ENCODE results near the gene ARHGEF10L. TPM values are rescaled to one million over a fixed set of nuclear protein-coding genes. Genes with fewer than 3 reads are reported as not detected.
A peak's percentile ranks its signal among the peaks of the same experiment; 100 is the strongest.

The ARHGEF10L gene
- total RNA-seq, 2 donors from 2014 or later = 81.4 to 93.1 TPM

DNA sequence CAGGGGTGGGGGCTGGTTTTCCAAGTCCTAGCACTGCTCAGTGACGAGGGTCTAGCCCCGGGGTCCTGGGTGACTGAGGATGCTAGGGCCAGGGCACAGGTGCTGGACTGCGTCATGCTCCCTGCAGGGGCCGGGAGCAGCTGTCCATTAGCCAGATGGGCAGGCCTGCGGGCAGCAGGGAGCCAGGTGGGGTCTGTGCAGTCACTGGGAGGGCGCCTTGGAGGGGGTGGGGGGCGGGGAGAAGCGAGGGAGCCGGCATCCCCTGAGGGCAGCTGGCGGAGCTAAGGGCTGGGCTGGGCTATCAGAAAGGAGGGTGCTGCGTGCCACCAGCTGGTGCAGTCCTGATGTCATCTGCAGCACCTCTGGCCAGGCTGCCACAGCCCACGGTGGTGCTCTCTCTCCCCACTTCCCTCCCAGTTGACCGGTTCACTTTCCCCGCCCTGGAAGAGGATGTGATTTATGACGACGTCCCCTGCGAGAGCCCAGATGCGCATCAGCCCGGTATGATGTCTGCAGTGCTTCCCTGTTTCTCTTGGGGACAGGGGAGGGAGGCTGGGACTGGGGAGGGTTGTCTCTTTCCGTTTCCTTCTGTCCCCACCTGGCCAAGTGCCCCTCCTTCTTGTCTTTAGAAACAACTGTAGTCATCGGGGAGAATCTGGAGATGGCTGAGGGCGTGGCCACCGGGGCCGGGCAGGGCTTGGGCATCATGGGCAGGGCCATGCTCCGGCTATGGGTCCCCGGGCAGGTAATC is 63.8 kb downstream of the ARHGEF10L start:
- Histone ChIP-seq H3K27me3 (no peaks in the 10 kb centered on the region), H3K27ac (no peak overlapping the region), H3K9me3 (no peaks in the 10 kb centered on the region), H3K4me1 (peaks cover 18% of the 10 kb centered on the region), H3K36me3 (replicated peaks in 1 of 2; ENCODE audit: insufficient read depth in 1 of 2, low read depth in 2 of 2) (peaks cover 0 to 4% of the 10 kb centered on the region in 2 donors), H3K4me3 (no peak overlapping the region)
- ATAC-seq = no peak
- no peak for TF ChIP-seq POLR2A (IDR thresholded peaks at IDR 0.05)
- TF ChIP-seq, protein P1, sequence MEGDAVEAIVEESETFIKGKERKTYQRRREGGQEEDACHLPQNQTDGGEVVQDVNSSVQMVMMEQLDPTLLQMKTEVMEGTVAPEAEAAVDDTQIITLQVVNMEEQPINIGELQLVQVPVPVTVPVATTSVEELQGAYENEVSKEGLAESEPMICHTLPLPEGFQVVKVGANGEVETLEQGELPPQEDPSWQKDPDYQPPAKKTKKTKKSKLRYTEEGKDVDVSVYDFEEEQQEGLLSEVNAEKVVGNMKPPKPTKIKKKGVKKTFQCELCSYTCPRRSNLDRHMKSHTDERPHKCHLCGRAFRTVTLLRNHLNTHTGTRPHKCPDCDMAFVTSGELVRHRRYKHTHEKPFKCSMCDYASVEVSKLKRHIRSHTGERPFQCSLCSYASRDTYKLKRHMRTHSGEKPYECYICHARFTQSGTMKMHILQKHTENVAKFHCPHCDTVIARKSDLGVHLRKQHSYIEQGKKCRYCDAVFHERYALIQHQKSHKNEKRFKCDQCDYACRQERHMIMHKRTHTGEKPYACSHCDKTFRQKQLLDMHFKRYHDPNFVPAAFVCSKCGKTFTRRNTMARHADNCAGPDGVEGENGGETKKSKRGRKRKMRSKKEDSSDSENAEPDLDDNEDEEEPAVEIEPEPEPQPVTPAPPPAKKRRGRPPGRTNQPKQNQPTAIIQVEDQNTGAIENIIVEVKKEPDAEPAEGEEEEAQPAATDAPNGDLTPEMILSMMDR (IDR thresholded peaks at IDR 0.05) = no peak
- peak in 1 of 4 donors; percentile 38 for DNase-seq
- intact Hi-C loops (cut with DNase I) = no loop called here
- 66 to 78% methylated on average over 19 to 21 of the region's 26 CpGs for WGBS, 2 donors

GRCh38 chr1:17605582-17606344 is 66.3 kb downstream of the ARHGEF10L start:
- Histone ChIP-seq H3K36me3 (replicated peaks in 1 of 2; ENCODE audit: insufficient read depth in 1 of 2, low read depth in 2 of 2) (peaks cover 0 to 14% of the 10 kb centered on the region in 2 donors), H3K9me3 (no peaks in the 10 kb centered on the region), H3K27ac (peak overlapping the region; percentile 8 to 56 (median 19)), H3K27me3 (no peaks in the 10 kb centered on the region), H3K4me3 (no peak overlapping the region), H3K4me1 (peaks cover 18% of the 10 kb centered on the region)
- peak; percentile 34 for ATAC-seq
- WGBS, 2 donors = 28 to 35% methylated on average over 12 to 15 of the region's 15 CpGs
- TF ChIP-seq POLR2A (IDR thresholded peaks at IDR 0.05) = no peak
- TF ChIP-seq, protein P1 (IDR thresholded peaks at IDR 0.05) = no peak
- intact Hi-C loops (cut with DNase I) = loop anchor here (5.0 kb wide), 1 partner anchor 108 kb away; no protein-coding TSS in a partner anchor
- DNase-seq = peak; percentile 57 to 81 (median 76)

GRCh38 chr1:17606826-17607440 is 67.4 kb downstream of the ARHGEF10L start:
- ATAC-seq = peak; percentile 69
- Histone ChIP-seq H3K27ac (peak overlapping the region in 1 of 4 donors; percentile 56), H3K4me3 (no peak overlapping the region), H3K4me1 (peaks cover 18% of the 10 kb centered on the region), H3K27me3 (no peaks in the 10 kb centered on the region), H3K9me3 (no peaks in the 10 kb centered on the region), H3K36me3 (replicated peaks in 1 of 2; ENCODE audit: insufficient read depth in 1 of 2, low read depth in 2 of 2) (peaks cover 0 to 14% of the 10 kb centered on the region in 2 donors)
- DNase-seq = peak; percentile 74 to 82 (median 78)
- WGBS, 2 donors = 51 to 70% methylated on average over 9 to 14 of the region's 14 CpGs
- intact Hi-C loops (cut with DNase I) = loop anchor here (5.0 kb wide), 1 partner anchor 110 kb away; no protein-coding TSS in a partner anchor
- TF ChIP-seq, protein P1 (IDR thresholded peaks at IDR 0.05) = peak; percentile 82 to 94 (median 88)
- no peak for TF ChIP-seq POLR2A (IDR thresholded peaks at IDR 0.05)

DNA sequence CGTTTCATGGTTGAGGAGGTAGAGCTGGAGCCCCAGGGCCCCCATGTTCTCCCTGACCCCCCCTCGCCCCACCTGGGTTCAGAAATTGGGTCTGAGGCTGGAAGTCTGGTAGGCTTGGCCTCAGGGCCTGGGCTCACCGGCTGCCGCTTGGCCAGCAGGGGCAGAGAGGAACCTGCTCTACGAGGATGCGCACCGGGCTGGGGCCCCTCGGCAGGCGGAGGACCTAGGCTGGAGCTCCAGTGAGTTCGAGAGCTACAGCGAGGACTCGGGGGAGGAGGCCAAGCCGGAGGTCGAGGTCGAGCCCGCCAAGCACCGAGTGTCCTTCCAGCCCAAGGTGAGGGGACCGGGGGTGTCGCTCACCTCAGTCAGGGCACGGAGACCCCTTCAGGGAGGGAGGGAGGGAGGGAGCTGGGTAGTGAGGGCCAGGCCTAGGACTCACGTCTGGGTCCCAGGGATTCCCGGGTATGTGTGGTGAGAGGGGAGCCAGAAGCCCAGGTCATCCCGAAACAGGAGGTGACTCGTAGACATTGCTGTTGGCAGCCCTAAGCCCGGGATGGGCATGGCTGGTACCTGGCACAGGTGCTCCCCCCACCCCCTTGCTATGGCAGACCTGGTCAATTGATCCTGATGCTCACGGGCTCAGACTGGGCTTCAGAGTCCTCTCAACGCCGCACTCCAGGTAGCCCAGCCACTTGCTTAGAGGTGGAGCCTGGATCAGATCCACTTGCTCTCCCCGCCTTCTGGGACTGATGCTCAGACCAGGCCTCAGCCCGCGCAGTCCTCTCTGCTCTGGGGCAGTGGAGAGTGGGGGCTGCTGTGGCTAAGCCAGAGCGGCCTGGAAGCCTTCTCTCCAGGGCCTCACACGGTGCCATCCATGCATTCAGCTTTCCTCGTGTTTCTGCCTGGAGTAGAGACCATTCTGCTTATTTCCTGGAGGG is 68.4 kb downstream of the ARHGEF10L start:
- TF ChIP-seq, protein P1 (IDR thresholded peaks at IDR 0.05) = no peak
- no peak for TF ChIP-seq POLR2A (IDR thresholded peaks at IDR 0.05)
- DNase-seq (no peak), ATAC-seq (no peak)
- no peaks in the 10 kb centered on the region for H3K9me3 ChIP-seq
- intact Hi-C loops (cut with DNase I) = loop anchor here (5.0 kb wide), 1 partner anchor 111 kb away; no protein-coding TSS in a partner anchor
- peaks cover 0 to 13% of the 10 kb centered on the region in 2 donors for H3K36me3 ChIP-seq (replicated peaks in 1 of 2; ENCODE audit: insufficient read depth in 1 of 2, low read depth in 2 of 2)
- 83 to 85% methylated on average over 12 to 33 of the region's 34 CpGs for WGBS, 2 donors
- peaks cover 18% of the 10 kb centered on the region for H3K4me1 ChIP-seq
- H3K27ac ChIP-seq = no peak overlapping the region
- H3K27me3 ChIP-seq = no peaks in the 10 kb centered on the region
- no peak overlapping the region for H3K4me3 ChIP-seq
